Measurements from ENCODE around the gene ADK. TPM values are rescaled to one million over a fixed set of nuclear protein-coding genes. Genes with fewer than 3 reads are reported as not detected.

ADK gene
- total RNA-seq, 3 donors from 2014 or later (not counting 1 experiment from before 2014, with no cell fraction given) = 13.4 to 16.1 (median 14.1) TPM

GRCh38 chr10:74600170-74600569, 449.1 kb downstream of the ADK start:
- Mint-ChIP-seq H3K36me3 (no peaks in the 10 kb centered on the region), H3K27ac (no peak overlapping the region), H3K27me3 (ENCODE audit: low read depth in 2 of 2) (no peaks in the 10 kb centered on the region), H3K4me1 (peaks cover 0 to 4% of the 10 kb centered on the region in 2 donors), H3K9me3 (no peaks in the 10 kb centered on the region), H3K4me3 (no peak overlapping the region)
- TF ChIP-seq, protein P1, sequence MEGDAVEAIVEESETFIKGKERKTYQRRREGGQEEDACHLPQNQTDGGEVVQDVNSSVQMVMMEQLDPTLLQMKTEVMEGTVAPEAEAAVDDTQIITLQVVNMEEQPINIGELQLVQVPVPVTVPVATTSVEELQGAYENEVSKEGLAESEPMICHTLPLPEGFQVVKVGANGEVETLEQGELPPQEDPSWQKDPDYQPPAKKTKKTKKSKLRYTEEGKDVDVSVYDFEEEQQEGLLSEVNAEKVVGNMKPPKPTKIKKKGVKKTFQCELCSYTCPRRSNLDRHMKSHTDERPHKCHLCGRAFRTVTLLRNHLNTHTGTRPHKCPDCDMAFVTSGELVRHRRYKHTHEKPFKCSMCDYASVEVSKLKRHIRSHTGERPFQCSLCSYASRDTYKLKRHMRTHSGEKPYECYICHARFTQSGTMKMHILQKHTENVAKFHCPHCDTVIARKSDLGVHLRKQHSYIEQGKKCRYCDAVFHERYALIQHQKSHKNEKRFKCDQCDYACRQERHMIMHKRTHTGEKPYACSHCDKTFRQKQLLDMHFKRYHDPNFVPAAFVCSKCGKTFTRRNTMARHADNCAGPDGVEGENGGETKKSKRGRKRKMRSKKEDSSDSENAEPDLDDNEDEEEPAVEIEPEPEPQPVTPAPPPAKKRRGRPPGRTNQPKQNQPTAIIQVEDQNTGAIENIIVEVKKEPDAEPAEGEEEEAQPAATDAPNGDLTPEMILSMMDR (IDR thresholded peaks at IDR 0.05) = no peak
- 100% methylated on average over 2 of the region's 2 CpGs for WGBS (ENCODE audit: insufficient coverage)
- no peaks in the 10 kb centered on the region for H3K27me3 ChIP-seq (ENCODE audit: control insufficient read depth, insufficient read depth, low read length)
- no peak overlapping the region for H3K4me3 ChIP-seq (ENCODE audit: low read length)
- ATAC-seq = no peak
- no peaks in the 10 kb centered on the region for H3K36me3 ChIP-seq (ENCODE audit: control insufficient read depth, insufficient read depth, low read length)
- no peak overlapping the region for H3K27ac ChIP-seq (ENCODE audit: low read length)
- H3K4me1 ChIP-seq (ENCODE audit: control insufficient read depth, insufficient read depth, low read length) = no peaks in the 10 kb centered on the region
- H3K9me3 ChIP-seq (ENCODE audit: control insufficient read depth, insufficient read depth, low read length) = no peaks in the 10 kb centered on the region
- DNase-seq = no peak
- intact Hi-C loops (cut with micrococcal nuclease) = no loop called here

GRCh38 chr10:74602576-74602975, 451.6 kb downstream of the ADK start:
- Histone ChIP-seq H3K27me3 (ENCODE audit: control insufficient read depth, insufficient read depth, low read length) (no peaks in the 10 kb centered on the region), H3K27ac (ENCODE audit: low read length) (no peak overlapping the region), H3K9me3 (ENCODE audit: control insufficient read depth, insufficient read depth, low read length) (no peaks in the 10 kb centered on the region), H3K4me3 (ENCODE audit: low read length) (no peak overlapping the region), H3K36me3 (ENCODE audit: control insufficient read depth, insufficient read depth, low read length) (no peaks in the 10 kb centered on the region), H3K4me1 (ENCODE audit: control insufficient read depth, insufficient read depth, low read length) (no peaks in the 10 kb centered on the region)
- 100% methylated on average over 2 of the region's 2 CpGs for WGBS (ENCODE audit: insufficient coverage)
- Mint-ChIP-seq H3K4me1 (peaks cover 0 to 3% of the 10 kb centered on the region in 2 donors), H3K9me3 (no peaks in the 10 kb centered on the region), H3K27ac (no peak overlapping the region), H3K4me3 (no peak overlapping the region), H3K36me3 (no peaks in the 10 kb centered on the region), H3K27me3 (ENCODE audit: low read depth in 2 of 2) (no peaks in the 10 kb centered on the region)
- TF ChIP-seq, protein P1 (IDR thresholded peaks at IDR 0.05) = no peak
- intact Hi-C loops (cut with micrococcal nuclease) = no loop called here
- ATAC-seq = no peak
- DNase-seq = no peak

DNA sequence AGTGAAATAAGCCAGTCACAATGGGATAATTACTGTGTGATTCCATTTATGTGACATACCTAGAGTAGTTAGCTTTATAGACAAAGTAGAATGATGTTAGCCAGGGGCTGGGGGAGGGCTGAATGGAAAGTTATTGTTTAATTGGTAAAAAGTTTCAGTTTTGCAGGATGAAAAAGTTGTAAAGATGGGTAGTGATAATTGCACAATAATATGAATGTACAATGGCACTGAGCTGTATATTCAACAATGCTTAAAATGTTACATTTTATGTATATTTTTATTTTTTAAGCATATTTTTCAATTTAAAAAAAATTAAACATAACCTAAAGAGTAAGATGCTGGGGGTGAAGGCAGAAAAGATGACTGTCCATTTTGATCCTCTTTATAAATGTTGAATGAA, 459.3 kb downstream of the ADK start:
- Histone ChIP-seq H3K36me3 (ENCODE audit: control insufficient read depth, insufficient read depth, low read length) (no peaks in the 10 kb centered on the region), H3K27ac (ENCODE audit: low read length) (no peak overlapping the region), H3K9me3 (ENCODE audit: control insufficient read depth, insufficient read depth, low read length) (no peaks in the 10 kb centered on the region), H3K4me3 (ENCODE audit: low read length) (no peak overlapping the region), H3K27me3 (ENCODE audit: control insufficient read depth, insufficient read depth, low read length) (no peaks in the 10 kb centered on the region), H3K4me1 (ENCODE audit: control insufficient read depth, insufficient read depth, low read length) (no peaks in the 10 kb centered on the region)
- H3K4me3 Mint-ChIP-seq = no peak overlapping the region
- no peaks in the 10 kb centered on the region for H3K9me3 Mint-ChIP-seq
- TF ChIP-seq, protein P1 (IDR thresholded peaks at IDR 0.05) = no peak
- H3K36me3 Mint-ChIP-seq = no peaks in the 10 kb centered on the region
- no peaks in the 10 kb centered on the region for H3K27me3 Mint-ChIP-seq (ENCODE audit: low read depth in 2 of 2)
- intact Hi-C loops (cut with micrococcal nuclease) = no loop called here
- peaks cover 0 to 5% of the 10 kb centered on the region in 2 donors for H3K4me1 Mint-ChIP-seq
- H3K27ac Mint-ChIP-seq = no peak overlapping the region
- DNase-seq = no peak
- ATAC-seq = no peak

GRCh38 chr10:74612195-74612594, 461.2 kb downstream of the ADK start:
- ATAC-seq (no peak), DNase-seq (no peak)
- Histone ChIP-seq H3K4me1 (ENCODE audit: control insufficient read depth, insufficient read depth, low read length) (no peaks in the 10 kb centered on the region), H3K9me3 (ENCODE audit: control insufficient read depth, insufficient read depth, low read length) (no peaks in the 10 kb centered on the region), H3K4me3 (ENCODE audit: low read length) (no peak overlapping the region), H3K27ac (ENCODE audit: low read length) (no peak overlapping the region), H3K36me3 (ENCODE audit: control insufficient read depth, insufficient read depth, low read length) (no peaks in the 10 kb centered on the region), H3K27me3 (ENCODE audit: control insufficient read depth, insufficient read depth, low read length) (no peaks in the 10 kb centered on the region)
- no peaks in the 10 kb centered on the region for H3K27me3 Mint-ChIP-seq (ENCODE audit: low read depth in 2 of 2)
- TF ChIP-seq, protein P1 (IDR thresholded peaks at IDR 0.05) = no peak
- H3K9me3 Mint-ChIP-seq = no peaks in the 10 kb centered on the region
- peaks cover 0 to 5% of the 10 kb centered on the region in 2 donors for H3K4me1 Mint-ChIP-seq
- H3K4me3 Mint-ChIP-seq = no peak overlapping the region
- intact Hi-C loops (cut with micrococcal nuclease) = no loop called here
- no peak overlapping the region for H3K27ac Mint-ChIP-seq
- H3K36me3 Mint-ChIP-seq = no peaks in the 10 kb centered on the region
